GM21717 (cell line): ENCODE data around the gene KAZN.

ENCODE experiments used
- ATAC-seq: cut with Tn5 transposase; IDR thresholded peaks from one replicate; pipeline ENCODE4 v1.9.1; 2021; ENCODE audit warnings: mild to moderate bottlenecking, moderate library complexity; ENCODE audit not compliant: unreplicated experiment

KAZN gene

DNA sequence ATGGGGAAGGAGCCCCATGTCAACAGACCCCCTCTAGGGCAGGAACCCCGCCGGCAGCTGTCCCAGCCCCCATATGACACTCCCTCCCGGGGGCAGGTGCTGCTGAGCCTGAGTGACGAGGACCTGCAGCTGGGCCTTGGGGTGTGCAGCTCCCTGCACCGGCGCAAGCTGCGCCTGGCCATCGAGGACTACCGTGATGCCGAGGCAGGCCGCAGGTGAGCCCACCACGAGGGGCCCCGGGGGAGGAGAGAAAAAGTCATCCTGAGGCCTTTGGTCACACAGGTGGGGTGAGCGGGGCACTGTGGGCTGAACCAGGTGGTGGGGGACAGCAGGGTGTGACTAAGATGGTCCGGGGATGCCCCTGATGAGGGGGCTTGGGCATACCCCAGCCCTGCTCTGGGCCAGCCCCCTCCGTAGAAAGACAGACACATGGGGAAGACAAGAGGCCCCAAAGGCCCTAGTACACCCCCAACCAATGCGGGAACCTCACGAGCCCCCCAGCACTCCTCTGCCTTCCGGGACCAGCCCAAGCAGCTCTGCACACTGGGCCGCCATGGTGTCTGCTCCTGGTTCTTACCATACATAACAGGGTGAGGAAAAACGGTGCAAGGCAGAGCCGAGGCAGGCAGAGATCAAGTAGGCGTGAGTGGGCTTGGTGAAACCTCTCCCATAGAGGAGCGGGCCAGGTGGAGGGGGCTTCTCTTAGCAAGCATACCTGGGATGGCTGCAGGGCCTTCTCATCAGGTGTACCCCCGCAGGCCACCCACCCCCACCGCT lies 496.4 kb downstream of the KAZN start:
- no peak for ATAC-seq

DNA sequence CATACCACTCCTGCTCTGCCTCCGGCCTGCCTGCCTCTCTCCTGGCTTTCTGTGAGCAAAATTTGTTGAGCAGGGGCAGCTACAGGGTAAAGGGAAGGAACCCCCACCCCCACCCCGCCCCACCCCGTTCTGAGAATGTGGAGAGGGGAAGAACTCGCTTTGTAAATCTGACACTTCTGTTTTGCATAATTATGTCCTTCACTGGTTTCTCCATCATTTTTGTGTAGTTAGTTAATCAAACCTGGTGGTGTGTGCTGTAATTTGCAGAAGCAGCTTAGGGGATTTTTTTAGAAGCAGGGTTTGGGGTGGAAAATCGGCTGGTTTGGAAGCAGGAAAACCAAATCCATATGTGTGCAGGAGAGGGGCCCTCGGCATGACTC lies 497.0 kb downstream of the KAZN start:
- no peak for ATAC-seq

- no peak for ATAC-seq
Observed at GRCh38 chr1:15096293-15096692, 497.8 kb downstream of the KAZN start.

- no peak for ATAC-seq
Observed at GRCh38 chr1:15098176-15099125, 500.0 kb downstream of the KAZN start.

- ATAC-seq, result no peak
Observed at GRCh38 chr1:15099441-15100120, 501.1 kb downstream of the KAZN start.

DNA sequence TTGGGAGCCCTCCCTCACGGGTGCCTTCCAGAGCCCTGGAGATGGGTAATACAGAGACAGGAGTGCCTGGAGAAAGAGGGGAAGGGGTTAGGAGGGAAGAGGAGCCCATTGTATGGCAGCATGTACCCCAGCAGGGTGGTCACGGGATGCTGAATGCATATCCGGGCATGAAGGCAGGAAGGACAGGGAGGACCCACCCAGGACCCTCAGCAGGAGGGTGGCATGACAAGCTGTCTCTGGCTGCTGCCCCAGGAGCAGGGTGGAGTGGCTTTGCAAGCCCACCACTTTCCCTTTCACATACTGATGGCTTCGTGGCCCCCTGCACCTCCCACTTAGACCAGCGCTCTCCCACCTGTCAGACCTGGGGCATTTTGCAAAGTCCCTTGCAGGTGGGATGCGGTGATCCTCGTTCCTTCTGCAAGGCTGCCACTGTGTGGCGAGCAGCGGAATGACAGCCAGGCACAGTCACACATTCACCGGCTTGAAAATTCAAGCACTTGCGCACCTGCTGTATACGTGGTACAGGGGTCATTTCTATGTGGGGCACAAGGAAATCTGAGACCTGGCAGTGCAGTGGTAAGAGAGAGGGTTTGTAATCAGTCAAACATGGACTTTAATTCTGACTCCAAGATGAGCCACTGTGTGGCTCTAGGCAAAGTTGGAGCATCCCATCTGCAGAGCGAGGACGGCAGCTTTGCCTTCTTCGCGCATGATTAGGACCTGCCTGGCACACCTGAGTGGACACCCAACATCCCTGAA lies 501.8 kb downstream of the KAZN start:
- ATAC-seq, result no peak

DNA sequence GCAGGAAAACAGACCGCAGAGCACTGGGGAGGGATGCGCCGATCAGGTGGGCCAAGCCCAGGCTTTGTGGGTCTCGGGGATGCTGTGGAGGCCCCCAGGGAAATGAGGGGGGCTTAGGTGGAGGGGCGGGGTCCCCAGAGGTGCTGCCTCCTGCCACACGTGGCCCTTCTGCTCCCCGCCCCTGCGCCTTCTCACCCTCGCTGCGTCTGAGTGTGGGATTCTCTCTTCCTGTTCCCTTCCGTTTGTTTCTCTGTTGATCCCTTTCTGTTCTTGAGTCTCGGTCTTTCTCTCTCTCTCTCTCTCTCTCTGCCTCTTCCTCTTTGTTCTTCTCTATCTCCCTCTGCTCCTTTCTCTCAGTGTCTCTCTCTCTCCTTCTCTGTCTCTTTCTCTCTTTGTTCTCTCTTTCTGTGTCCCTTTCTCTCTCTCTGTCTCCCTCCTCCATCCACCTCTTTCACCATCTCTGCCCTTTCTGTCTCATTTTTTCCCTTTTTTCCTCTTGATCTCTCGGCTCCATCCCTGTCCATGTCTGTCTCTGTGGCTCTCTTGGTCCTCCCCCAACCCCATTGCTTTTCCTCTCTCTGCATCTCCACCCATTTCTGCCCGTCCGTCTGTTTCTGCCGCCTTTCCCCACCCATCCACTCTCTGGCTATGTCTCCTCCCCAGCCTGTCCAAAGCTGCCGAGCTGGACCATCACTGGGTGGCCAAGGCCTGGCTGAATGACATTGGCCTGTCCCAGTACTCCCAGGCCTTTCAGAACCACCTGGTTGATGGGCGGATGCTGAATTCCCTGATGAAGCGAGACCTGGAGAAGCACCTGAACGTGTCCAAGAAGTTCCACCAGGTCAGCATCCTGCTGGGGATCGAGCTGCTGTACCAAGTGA lies 502.6 kb downstream of the KAZN start:
- ATAC-seq, result no peak

GRCh38 chr1:15101801-15102200 lies 503.3 kb downstream of the KAZN start:
- ATAC-seq, result no peak

- ATAC-seq, result no peak
Observed at GRCh38 chr1:15102646-15103045, 504.2 kb downstream of the KAZN start.

DNA sequence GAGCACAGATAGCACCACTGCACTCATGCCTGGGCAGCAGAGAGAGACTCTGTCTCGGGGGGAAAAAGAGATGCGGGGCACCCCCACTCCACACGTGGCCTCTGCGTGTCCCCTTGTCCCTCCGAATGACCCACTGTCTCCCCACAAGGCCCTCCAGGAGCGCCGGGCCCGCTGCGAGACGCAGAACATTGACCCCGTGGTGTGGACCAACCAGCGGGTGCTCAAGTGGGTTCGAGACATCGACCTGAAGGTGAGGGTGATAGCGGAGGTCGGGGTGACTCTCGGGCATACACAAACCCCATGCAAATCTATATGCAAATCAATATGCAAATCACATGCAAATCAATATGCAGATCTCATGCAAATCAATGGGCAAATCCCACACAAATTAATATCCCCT lies 504.7 kb downstream of the KAZN start:
- ATAC-seq, result no peak

DNA sequence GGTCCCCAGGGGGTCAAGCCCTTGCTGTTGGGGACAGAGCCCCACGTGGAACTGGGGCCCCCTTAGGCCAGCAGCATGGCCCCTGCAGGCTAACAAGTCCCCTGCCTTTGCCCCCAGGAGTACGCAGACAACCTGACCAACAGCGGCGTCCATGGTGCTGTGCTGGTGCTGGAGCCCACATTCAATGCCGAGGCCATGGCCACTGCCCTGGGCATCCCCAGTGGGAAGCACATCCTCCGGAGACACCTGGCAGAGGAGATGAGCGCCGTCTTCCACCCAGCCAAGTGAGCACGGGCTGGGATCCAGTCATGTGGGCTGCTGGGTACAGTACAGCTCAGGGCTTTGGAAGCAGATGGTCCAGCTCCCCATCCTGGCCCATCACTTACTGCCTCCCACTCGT lies 505.4 kb downstream of the KAZN start:
- ATAC-seq, result no peak

GRCh38 chr1:15104768-15105167 lies 506.3 kb downstream of the KAZN start:
- ATAC-seq, result no peak

DNA sequence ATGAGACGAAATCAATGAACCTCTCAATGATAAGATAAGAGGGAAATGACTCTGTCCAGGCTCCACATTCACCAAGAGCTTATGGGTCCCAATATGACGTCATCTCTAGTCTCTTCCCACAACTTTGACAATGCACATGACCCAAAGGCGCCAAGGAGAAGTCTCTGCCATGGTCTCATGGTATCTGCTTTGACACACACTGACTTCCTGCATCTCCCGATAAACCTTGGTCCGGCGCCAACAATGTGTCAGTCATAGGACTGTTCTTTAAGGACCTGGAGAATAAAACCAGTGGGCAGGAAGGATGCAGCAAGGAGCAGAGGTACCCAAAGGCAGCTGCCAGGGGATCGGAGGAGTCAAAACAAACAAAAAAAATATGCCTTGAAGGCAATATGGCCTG lies 508.1 kb downstream of the KAZN start:
- no peak for ATAC-seq

DNA sequence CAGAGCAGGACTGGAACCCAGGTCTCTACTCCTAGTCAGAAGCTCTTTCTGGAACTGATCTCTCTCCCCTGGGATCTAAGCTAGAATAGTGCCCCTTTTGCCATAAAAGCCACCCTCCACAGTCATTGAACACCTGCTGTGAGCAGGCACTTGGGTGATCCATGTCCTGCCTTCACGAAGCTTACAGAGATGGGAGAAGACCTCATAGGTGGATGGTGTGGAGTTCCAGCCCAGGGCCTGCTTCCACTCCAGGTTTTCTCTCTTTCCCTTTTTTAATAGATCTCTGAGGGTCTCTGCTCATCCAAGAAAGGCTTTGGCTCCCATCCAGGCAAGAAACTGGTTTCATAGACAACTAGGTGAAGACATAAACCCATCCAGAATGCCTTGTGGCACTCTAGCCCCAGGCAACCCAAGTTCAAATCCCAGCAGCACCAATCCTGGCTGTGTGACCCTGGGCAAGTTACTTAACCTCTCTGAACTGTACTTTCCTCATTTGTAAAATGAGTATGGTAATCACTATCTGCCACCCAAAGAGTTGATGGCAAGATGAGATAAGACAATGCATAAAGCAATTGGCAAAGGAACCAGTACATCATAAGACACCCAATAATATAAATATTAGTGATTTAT lies 508.7 kb downstream of the KAZN start:
- ATAC-seq, result no peak

- ATAC-seq, result no peak
Observed at GRCh38 chr1:15107911-15108310, 509.4 kb downstream of the KAZN start.

DNA sequence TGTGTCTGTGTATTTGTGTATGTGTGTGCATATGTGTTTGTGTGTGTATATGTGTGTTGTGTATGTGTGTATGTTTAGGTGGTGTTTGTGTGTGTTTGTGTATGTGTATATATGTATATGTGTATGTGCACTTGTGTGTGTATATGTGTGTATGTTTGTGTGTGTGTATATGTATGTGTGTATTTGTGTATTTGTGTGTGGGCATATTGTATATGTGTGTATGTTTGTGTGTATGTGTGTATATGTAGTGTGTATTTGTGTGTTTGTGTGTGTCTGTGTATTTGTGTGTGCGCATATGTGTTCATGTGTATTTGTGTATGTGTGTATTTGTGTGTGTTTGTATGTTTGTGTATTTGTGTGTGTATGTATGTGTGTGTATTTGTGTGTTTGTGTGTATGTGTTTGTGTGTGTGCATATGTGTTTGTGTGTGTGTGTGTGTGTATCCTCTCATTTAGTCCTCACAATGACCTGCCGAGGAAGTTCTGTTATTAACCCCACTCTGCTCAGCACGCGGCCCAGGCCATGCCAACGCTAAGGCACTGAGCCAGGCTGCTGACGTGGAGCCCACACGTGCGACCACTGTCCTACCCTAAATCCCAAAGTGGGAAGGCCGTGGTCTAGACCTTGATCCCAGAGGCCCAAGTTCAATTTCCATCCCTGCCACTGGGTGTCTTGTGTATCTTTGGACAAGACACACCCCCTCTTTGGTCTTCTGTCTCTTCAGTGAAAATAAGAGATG lies 511.8 kb downstream of the KAZN start:
- ATAC-seq, result no peak

DNA sequence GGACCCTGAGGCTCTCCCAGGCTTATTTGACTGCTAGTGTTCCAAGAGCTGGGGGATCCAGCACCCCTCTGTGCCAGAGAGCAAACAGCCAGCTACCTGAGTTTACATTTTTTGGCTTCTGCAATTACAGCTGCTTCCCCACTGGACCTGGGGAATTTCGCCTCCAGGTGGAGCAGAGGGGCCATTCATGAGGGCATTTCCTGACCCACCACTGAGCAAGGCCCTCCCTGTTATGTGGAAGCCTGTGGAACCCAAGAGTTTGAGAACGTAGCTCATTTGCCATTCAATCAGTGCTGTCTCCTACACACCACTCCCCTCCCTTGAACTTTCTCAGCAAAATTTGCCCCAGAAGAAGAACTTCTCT lies 512.4 kb downstream of the KAZN start:
- ATAC-seq, result no peak

GRCh38 chr1:15113146-15113545 lies 514.7 kb downstream of the KAZN start:
- no peak for ATAC-seq

GRCh38 chr1:15114884-15115283 lies 516.4 kb downstream of the KAZN start:
- ATAC-seq, result no peak
